ENCODE measurements around the gene ASXL3. TPM values are rescaled to one million over a fixed set of nuclear protein-coding genes. Genes with fewer than 3 reads are reported as not detected.

Gene ASXL3
- total RNA-seq, 1 experiment from 2014 or later = 0.47 TPM

- CTCF ChIA-PET = no interaction called here
- no peaks in the 10 kb centered on the region for H3K9me3 Mint-ChIP-seq (ENCODE audit: low read depth, unreplicated experiment)
- no TSS peak for BruUV-seq (replicated peaks)
- intact Hi-C loops (cut with micrococcal nuclease; ENCODE audit: unreplicated experiment) = loop anchor here (10.0 kb wide), 1 partner anchor 56 kb away; no protein-coding TSS in a partner anchor
- DNase-seq = no peak
- TF ChIP-seq CTCF (IDR thresholded peaks at IDR 0.05; ENCODE audit: unreplicated experiment) = no peak
- no peak overlapping the region for H3K4me3 Mint-ChIP-seq (ENCODE audit: low read depth, unreplicated experiment)
- H3K27ac Mint-ChIP-seq (ENCODE audit: unreplicated experiment) = no peak overlapping the region
- no peaks in the 10 kb centered on the region for H3K36me3 Mint-ChIP-seq (ENCODE audit: insufficient read depth, unreplicated experiment)
- no peaks in the 10 kb centered on the region for H3K27me3 Mint-ChIP-seq (ENCODE audit: unreplicated experiment)
- no peaks in the 10 kb centered on the region for H3K4me1 Mint-ChIP-seq (ENCODE audit: low read depth, unreplicated experiment)
Observed at GRCh38 chr18:33558529-33558928, 19.5 kb upstream of the ASXL3 start.

- CTCF ChIA-PET = interaction anchor here (0.6 kb wide), 1 partner anchor 1522 kb away, joined by 7 read pairs; no protein-coding TSS in a partner anchor
- intact Hi-C loops (cut with micrococcal nuclease; ENCODE audit: unreplicated experiment) = no loop called here
- BruUV-seq (replicated peaks) = no TSS peak
Observed at GRCh38 chr18:33560686-33561370, 17.2 kb upstream of the ASXL3 start.

GRCh38 chr18:33562741-33563140 lies 15.3 kb upstream of the ASXL3 start:
- no peak for TF ChIP-seq CTCF (IDR thresholded peaks at IDR 0.05; ENCODE audit: unreplicated experiment)
- Mint-ChIP-seq H3K36me3 (ENCODE audit: insufficient read depth, unreplicated experiment) (no peaks in the 10 kb centered on the region), H3K27ac (ENCODE audit: unreplicated experiment) (no peak overlapping the region), H3K27me3 (ENCODE audit: unreplicated experiment) (no peaks in the 10 kb centered on the region), H3K4me1 (ENCODE audit: low read depth, unreplicated experiment) (no peaks in the 10 kb centered on the region), H3K9me3 (ENCODE audit: low read depth, unreplicated experiment) (peaks cover 7% of the 10 kb centered on the region), H3K4me3 (ENCODE audit: low read depth, unreplicated experiment) (no peak overlapping the region)
- no peak for DNase-seq
- BruUV-seq (replicated peaks) = no TSS peak
- CTCF ChIA-PET = no interaction called here
- intact Hi-C loops (cut with micrococcal nuclease; ENCODE audit: unreplicated experiment) = no loop called here

More at GRCh38 chr18:33560686-33561370, 17.2 kb upstream of the ASXL3 start:
- H3K9me3 Mint-ChIP-seq (ENCODE audit: low read depth, unreplicated experiment) = no peaks in the 10 kb centered on the region
- no peak overlapping the region for H3K4me3 Mint-ChIP-seq (ENCODE audit: low read depth, unreplicated experiment)
- no peaks in the 10 kb centered on the region for H3K4me1 Mint-ChIP-seq (ENCODE audit: low read depth, unreplicated experiment)
- no peaks in the 10 kb centered on the region for H3K36me3 Mint-ChIP-seq (ENCODE audit: insufficient read depth, unreplicated experiment)
- no peaks in the 10 kb centered on the region for H3K27me3 Mint-ChIP-seq (ENCODE audit: unreplicated experiment)
- DNase-seq = no peak
- no peak overlapping the region for H3K27ac Mint-ChIP-seq (ENCODE audit: unreplicated experiment)
- TF ChIP-seq CTCF (IDR thresholded peaks at IDR 0.05; ENCODE audit: unreplicated experiment) = no peak

- H3K36me3 Mint-ChIP-seq (ENCODE audit: insufficient read depth, unreplicated experiment) = no peaks in the 10 kb centered on the region
- TF ChIP-seq CTCF (IDR thresholded peaks at IDR 0.05; ENCODE audit: unreplicated experiment) = no peak
- BruUV-seq (replicated peaks) = no TSS peak
- DNase-seq = no peak
- no peaks in the 10 kb centered on the region for H3K4me1 Mint-ChIP-seq (ENCODE audit: low read depth, unreplicated experiment)
- H3K4me3 Mint-ChIP-seq (ENCODE audit: low read depth, unreplicated experiment) = no peak overlapping the region
- H3K9me3 Mint-ChIP-seq (ENCODE audit: low read depth, unreplicated experiment) = peaks cover 7% of the 10 kb centered on the region
- CTCF ChIA-PET = no interaction called here
- no peak overlapping the region for H3K27ac Mint-ChIP-seq (ENCODE audit: unreplicated experiment)
- intact Hi-C loops (cut with micrococcal nuclease; ENCODE audit: unreplicated experiment) = no loop called here
- no peaks in the 10 kb centered on the region for H3K27me3 Mint-ChIP-seq (ENCODE audit: unreplicated experiment)
Observed at GRCh38 chr18:33567705-33568104, 10.3 kb upstream of the ASXL3 start.

All from Calu3 (cell line).